Measurements from ENCODE around the gene COL24A1. TPM values are rescaled to one million over a fixed set of nuclear protein-coding genes. Genes with fewer than 3 reads are reported as not detected.

COL24A1 gene
- total RNA-seq, 1 experiment from 2014 or later = not detected

DNA sequence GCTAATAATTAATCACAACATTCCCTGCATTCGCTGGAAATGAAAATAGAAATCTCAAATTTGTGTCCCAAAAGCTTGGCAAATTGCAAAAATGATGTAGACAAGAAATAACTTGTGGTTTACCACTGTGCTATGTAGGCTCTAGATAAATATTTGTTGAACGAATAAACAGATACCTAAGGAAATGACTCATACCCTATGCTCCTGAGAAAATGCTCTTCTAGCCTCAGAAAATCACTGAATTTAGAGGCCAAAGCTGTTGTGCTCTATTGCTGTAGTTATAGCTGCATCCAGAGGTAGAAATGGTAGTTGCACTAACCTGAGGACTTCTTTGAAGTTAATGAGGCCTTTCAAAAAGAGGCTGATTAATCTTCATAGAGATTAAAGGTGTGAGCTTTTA, 306.3 kb downstream of the COL24A1 start (continued):
- TF ChIP-seq JUND (IDR thresholded peaks at IDR 0.05) (peak; percentile 81), CBX3 (IDR thresholded peaks at IDR 0.05; ENCODE audit: low read depth) (0 out of 2 replicates have a peak, but pooled peaks have one; percentile 61), SP1 (IDR thresholded peaks at IDR 0.05; ENCODE audit: low read depth) (peak; percentile 75)

DNA sequence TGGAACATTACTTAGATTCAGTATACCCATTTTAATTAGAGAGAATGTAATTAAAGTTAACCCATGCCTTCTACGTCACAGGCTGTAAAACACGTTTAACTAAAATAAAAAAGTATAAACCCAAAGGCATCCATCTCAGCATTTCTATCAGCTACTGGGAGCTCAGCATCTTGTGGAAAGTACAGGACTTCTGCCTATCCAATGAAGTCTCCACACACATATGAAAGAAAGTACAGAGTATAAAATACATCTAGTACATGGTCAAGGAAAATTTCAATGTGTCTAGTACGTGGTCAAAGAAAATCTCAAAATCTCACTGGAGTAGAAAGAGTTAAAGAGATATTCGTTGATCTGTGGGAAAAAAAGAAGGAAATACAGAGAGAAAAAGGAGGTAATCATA, 306.9 kb downstream of the COL24A1 start:
- H3K4me3 ChIP-seq (replicated peaks in 1 of 2; ENCODE audit: low read depth in 1 of 2, low read length in 2 of 2) = peak overlapping the region in 1 of 2 experiments; percentile 34; a peak in 1 of 4 replicates
- H3K4me1 ChIP-seq (ENCODE audit: control insufficient read depth in 1 of 2, insufficient read depth in 2 of 2, low read length in 2 of 2) = peaks cover 22 to 23% of the 10 kb centered on the region in 2 experiments
- no peaks in the 10 kb centered on the region for H4K20me1 ChIP-seq (ENCODE audit: insufficient read depth)
- no peaks in the 10 kb centered on the region for H3K9me3 ChIP-seq (ENCODE audit: control insufficient read depth in 1 of 2, insufficient read depth in 1 of 2, low read depth in 1 of 2, low read length in 2 of 2)
- H3K36me3 ChIP-seq (ENCODE audit: control insufficient read depth in 1 of 2, insufficient read depth in 2 of 2, low read length in 2 of 2) = no peaks in the 10 kb centered on the region
- H3K27ac ChIP-seq (ENCODE audit: low read depth, low read length) = peak overlapping the region; percentile 51; the same call in 1 of the 2 replicates
- ChIA-PET RAD21 (ENCODE audit: low non-redundant PET in 1 of 2, low total read pairs in 2 of 2, uncharacterized antibody in 2 of 2, unreplicated experiment in 2 of 2) (no interaction called here), CTCF (interaction anchor here (1.5 kb wide), 1 partner anchor 12 kb away, joined by 3 read pairs; no protein-coding TSS in a partner anchor), POLR2A (interaction anchor here (1.1 kb wide), 1 partner anchor 141 kb away, joined by 3 read pairs; the partner anchor contains the start of gene ZNHIT6)
- no peak for TF ChIP-seq RAD21 (IDR thresholded peaks at IDR 0.05; ENCODE audit: low read depth)
- no peak for TF ChIP-seq EZH2 (IDR thresholded peaks at IDR 0.05)
- no peak for TF ChIP-seq SP1 (IDR thresholded peaks at IDR 0.05; ENCODE audit: low read depth)
- TF ChIP-seq, protein P1, sequence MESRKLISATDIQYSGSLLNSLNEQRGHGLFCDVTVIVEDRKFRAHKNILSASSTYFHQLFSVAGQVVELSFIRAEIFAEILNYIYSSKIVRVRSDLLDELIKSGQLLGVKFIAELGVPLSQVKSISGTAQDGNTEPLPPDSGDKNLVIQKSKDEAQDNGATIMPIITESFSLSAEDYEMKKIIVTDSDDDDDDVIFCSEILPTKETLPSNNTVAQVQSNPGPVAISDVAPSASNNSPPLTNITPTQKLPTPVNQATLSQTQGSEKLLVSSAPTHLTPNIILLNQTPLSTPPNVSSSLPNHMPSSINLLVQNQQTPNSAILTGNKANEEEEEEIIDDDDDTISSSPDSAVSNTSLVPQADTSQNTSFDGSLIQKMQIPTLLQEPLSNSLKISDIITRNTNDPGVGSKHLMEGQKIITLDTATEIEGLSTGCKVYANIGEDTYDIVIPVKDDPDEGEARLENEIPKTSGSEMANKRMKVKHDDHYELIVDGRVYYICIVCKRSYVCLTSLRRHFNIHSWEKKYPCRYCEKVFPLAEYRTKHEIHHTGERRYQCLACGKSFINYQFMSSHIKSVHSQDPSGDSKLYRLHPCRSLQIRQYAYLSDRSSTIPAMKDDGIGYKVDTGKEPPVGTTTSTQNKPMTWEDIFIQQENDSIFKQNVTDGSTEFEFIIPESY (IDR thresholded peaks at IDR 0.05; ENCODE audit: extremely low read depth, insufficient replicate concordance, low read length) = no peak
- TF ChIP-seq POLR2AphosphoS5 (IDR thresholded peaks at IDR 0.05; ENCODE audit: low read depth, low read length) = no peak
- TF ChIP-seq, protein P2, sequence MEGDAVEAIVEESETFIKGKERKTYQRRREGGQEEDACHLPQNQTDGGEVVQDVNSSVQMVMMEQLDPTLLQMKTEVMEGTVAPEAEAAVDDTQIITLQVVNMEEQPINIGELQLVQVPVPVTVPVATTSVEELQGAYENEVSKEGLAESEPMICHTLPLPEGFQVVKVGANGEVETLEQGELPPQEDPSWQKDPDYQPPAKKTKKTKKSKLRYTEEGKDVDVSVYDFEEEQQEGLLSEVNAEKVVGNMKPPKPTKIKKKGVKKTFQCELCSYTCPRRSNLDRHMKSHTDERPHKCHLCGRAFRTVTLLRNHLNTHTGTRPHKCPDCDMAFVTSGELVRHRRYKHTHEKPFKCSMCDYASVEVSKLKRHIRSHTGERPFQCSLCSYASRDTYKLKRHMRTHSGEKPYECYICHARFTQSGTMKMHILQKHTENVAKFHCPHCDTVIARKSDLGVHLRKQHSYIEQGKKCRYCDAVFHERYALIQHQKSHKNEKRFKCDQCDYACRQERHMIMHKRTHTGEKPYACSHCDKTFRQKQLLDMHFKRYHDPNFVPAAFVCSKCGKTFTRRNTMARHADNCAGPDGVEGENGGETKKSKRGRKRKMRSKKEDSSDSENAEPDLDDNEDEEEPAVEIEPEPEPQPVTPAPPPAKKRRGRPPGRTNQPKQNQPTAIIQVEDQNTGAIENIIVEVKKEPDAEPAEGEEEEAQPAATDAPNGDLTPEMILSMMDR (IDR thresholded peaks at IDR 0.05 in 2 of 3, conservative IDR thresholded peaks at IDR 0.05 in 1 of 3; ENCODE audit: borderline replicate concordance in 1 of 3, insufficient read depth in 1 of 3, low read depth in 2 of 3, low read length in 2 of 3) = no peak
- TF ChIP-seq ZNF274 (IDR thresholded peaks at IDR 0.05; ENCODE audit: low read depth, low read length) = no peak
- TF ChIP-seq, protein P3, sequence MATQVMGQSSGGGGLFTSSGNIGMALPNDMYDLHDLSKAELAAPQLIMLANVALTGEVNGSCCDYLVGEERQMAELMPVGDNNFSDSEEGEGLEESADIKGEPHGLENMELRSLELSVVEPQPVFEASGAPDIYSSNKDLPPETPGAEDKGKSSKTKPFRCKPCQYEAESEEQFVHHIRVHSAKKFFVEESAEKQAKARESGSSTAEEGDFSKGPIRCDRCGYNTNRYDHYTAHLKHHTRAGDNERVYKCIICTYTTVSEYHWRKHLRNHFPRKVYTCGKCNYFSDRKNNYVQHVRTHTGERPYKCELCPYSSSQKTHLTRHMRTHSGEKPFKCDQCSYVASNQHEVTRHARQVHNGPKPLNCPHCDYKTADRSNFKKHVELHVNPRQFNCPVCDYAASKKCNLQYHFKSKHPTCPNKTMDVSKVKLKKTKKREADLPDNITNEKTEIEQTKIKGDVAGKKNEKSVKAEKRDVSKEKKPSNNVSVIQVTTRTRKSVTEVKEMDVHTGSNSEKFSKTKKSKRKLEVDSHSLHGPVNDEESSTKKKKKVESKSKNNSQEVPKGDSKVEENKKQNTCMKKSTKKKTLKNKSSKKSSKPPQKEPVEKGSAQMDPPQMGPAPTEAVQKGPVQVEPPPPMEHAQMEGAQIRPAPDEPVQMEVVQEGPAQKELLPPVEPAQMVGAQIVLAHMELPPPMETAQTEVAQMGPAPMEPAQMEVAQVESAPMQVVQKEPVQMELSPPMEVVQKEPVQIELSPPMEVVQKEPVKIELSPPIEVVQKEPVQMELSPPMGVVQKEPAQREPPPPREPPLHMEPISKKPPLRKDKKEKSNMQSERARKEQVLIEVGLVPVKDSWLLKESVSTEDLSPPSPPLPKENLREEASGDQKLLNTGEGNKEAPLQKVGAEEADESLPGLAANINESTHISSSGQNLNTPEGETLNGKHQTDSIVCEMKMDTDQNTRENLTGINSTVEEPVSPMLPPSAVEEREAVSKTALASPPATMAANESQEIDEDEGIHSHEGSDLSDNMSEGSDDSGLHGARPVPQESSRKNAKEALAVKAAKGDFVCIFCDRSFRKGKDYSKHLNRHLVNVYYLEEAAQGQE (IDR thresholded peaks at IDR 0.05; ENCODE audit: low read depth) = no peak
- TF ChIP-seq CBX3 (IDR thresholded peaks at IDR 0.05; ENCODE audit: low read depth) = no peak
- no peak for TF ChIP-seq YY1 (IDR thresholded peaks at IDR 0.05; ENCODE audit: extremely low read depth, insufficient replicate concordance, low read depth, low read length)
- TF ChIP-seq SRF (IDR thresholded peaks at IDR 0.05; ENCODE audit: low read depth) = no peak
- no peaks in the 10 kb centered on the region for H3K79me2 ChIP-seq (ENCODE audit: insufficient read depth, low read length)
- peak overlapping the region; percentile 94 for H2AFZ ChIP-seq (ENCODE audit: low read depth, low read length, poor library complexity, severe bottlenecking)
- H3K9me2 ChIP-seq (ENCODE audit: insufficient read depth) = no peaks in the 10 kb centered on the region
- ATAC-seq (peak; percentile 22; the same call in 1 of the 2 replicates), DNase-seq (ENCODE audit: low read depth, low spot score) (no peak)
- H3K4me2 ChIP-seq (ENCODE audit: low read length) = peak overlapping the region; percentile 63
- BruUV-seq (replicated peaks) = no TSS peak
- no peaks in the 10 kb centered on the region for H3K27me3 ChIP-seq (ENCODE audit: insufficient read depth, low read length)
- intact Hi-C loops (cut with micrococcal nuclease) = no loop called here
- no peak overlapping the region for H3K9ac ChIP-seq (ENCODE audit: low read length)

Data from HCT116 (cell line).